SKM-1 treated with dmso at 0.1 percent for 144 hours (cell line): ENCODE measurements around the gene SLC22A8.
A peak's percentile ranks its signal among the peaks of the same experiment; 100 is the strongest.
"Not testable (repeated sequence)": the region's sequence is repeated elsewhere in the genome, so short reads cannot be mapped to it uniquely, and the experiment has no call there.

ENCODE experiments used
- DNase-seq: peaks from one replicate; lab custom pipeline; 2025; ENCODE audit not compliant: unreplicated experiment; lab: John Stamatoyannopoulos, UW

Gene SLC22A8

GRCh38 chr11:63015521-63016215, at the start of gene SLC22A8:
Gene SLC22A8 (minus strand): TSS chr11:63015841. CDS start chr11:63014958, 883 bp downstream.
- no peak for DNase-seq

GRCh38 chr11:63046203-63046602, 30.6 kb upstream of the SLC22A8 start:
- not testable (repeated sequence) for DNase-seq

- DNase-seq = no peak
These were observed 27.0 kb upstream of the SLC22A8 start for GRCh38 chr11:63042596-63042995.

- DNase-seq = no peak
These were observed 16.8 kb upstream of the SLC22A8 start for GRCh38 chr11:63032457-63032856.

GRCh38 chr11:63023841-63024648, 8.4 kb upstream of the SLC22A8 start:
- peak; percentile 80 for DNase-seq

- DNase-seq = no peak
These were observed 7.7 kb upstream of the SLC22A8 start for GRCh38 chr11:63023222-63023814.

- no peak for DNase-seq
These were observed 6.8 kb upstream of the SLC22A8 start for GRCh38 chr11:63022441-63022840.

- DNase-seq = no peak
These were observed 5.1 kb upstream of the SLC22A8 start for GRCh38 chr11:63020671-63021291.

- no peak for DNase-seq
These were observed 3.9 kb upstream of the SLC22A8 start for GRCh38 chr11:63019506-63019905.

GRCh38 chr11:63017306-63017974, 1.8 kb upstream of the SLC22A8 start:
- DNase-seq = no peak

GRCh38 chr11:63014408-63015055, 1.1 kb downstream of the SLC22A8 start:
- no peak for DNase-seq

- DNase-seq = no peak
These were observed 2.8 kb downstream of the SLC22A8 start for GRCh38 chr11:63012839-63013238.

GRCh38 chr11:63012430-63012829, 3.2 kb downstream of the SLC22A8 start:
- DNase-seq = no peak

GRCh38 chr11:63010934-63011439, 4.7 kb downstream of the SLC22A8 start:
- no peak for DNase-seq

- DNase-seq = no peak
These were observed 7.7 kb downstream of the SLC22A8 start for GRCh38 chr11:63007920-63008319.

- DNase-seq = no peak
These were observed 14.2 kb downstream of the SLC22A8 start for GRCh38 chr11:63001456-63001855.

- no peak for DNase-seq
These were observed 16.0 kb downstream of the SLC22A8 start for GRCh38 chr11:62999649-63000048.

- DNase-seq = no peak
These were observed 16.5 kb downstream of the SLC22A8 start for GRCh38 chr11:62999156-62999555.

- DNase-seq = no peak
These were observed 19.4 kb downstream of the SLC22A8 start for GRCh38 chr11:62996271-62996670.

- no peak for DNase-seq
These were observed 20.9 kb downstream of the SLC22A8 start for GRCh38 chr11:62994775-62995174.
